Mucosa of descending colon (tissue), 3 donors: ENCODE data around the gene ARHGDIG. TPM values are rescaled to one million over a fixed set of nuclear protein-coding genes. Genes with fewer than 3 reads are reported as not detected.

ENCODE experiments used
- ATAC-seq: fragments of 200-7000 bp; cut with Tn5 transposase; one replicate; pipeline ENCODE4 v1.9.1; 2020; ENCODE audit warnings: mild to moderate bottlenecking, moderate library complexity
- DNase-seq, 3 donors: peaks; one replicate each; pipeline ENCODE4 v3.0.0-alpha.2; 2020
- H3K36me3 ChIP-seq: fragments of 200-600 bp; one replicate; pipeline ENCODE4 v1.8.0; 2021; ENCODE audit warnings: low read depth, mild to moderate bottlenecking
- H3K4me1 ChIP-seq: fragments of 200-600 bp; one replicate; pipeline ENCODE4 v1.8.0; 2021; ENCODE audit warnings: low read depth, mild to moderate bottlenecking
- H3K4me3 ChIP-seq: fragments of 200-600 bp; one replicate; pipeline ENCODE4 v1.8.0; 2021; ENCODE audit warnings: mild to moderate bottlenecking
- H3K9me3 ChIP-seq: fragments of 200-600 bp; one replicate; pipeline ENCODE4 v1.8.0; 2021; ENCODE audit warnings: mild to moderate bottlenecking
- intact Hi-C, 2 donors: fragments of 100-400 bp; cut with DNase I in 1 of 2; cut with micrococcal nuclease in 1 of 2; formaldehyde crosslinking; loops; one replicate each; pipeline versions ENCODE4 v1.11.0 to v1.11.1; 2022; cut with DNase I, micrococcal nuclease
- total RNA-seq, 3 donors: library from RNA; stranded (reverse); fragmentation: NEBNext Ultra II Directional in 2 of 3; extraction: Animal tissue kit (Norgen Biotek cat#: 25700) in 2 of 3; gene quantifications; one replicate each; pipeline versions ENCODE4 v1.2.1 to v1.2.4, GENCODE V29; 2021 to 2023
- TF ChIP-seq, protein P1 (sequence below): fragments of 200-600 bp; IDR thresholded peaks from one replicate; pipeline ENCODE4 v1.8.0; 2022; ENCODE audit warnings: antibody characterized with exemption, mild to moderate bottlenecking
- donor health status: DM: no; HTN: no; CAD: no; lungs with moderate emphysema.
- donor health status: DM: no; HTN: no; CAD: no.
- donor health status: DM: no; HTN: yes; CAD: no.

ARHGDIG gene
- total RNA-seq, 3 donors from 2014 or later: 1.7 to 6.8 (median 1.9) TPM

DNA sequence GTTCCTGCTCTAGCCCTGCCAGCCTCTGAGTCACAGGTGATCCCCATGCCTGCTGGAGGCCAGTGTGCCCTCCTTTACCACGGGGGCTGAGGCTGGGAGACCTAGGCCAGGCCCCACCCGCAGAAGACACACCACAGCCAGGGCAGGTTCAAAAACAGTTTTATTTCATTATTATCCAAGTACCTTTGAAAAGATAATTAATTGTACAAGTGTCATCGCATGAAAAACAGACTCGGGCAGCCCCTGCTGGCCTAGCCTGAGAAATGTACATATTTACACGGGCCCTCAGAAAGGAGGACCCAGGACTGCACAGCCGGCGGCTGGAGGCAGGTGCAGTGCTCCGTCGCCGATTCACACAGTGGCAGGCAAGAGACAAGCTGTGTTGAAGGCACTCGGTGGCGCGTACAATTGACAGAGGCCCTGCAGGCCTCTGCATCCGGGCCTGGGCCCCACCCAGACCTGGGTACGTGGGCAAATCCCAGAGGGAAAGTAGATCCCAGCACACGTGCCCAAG lies 7.0 kb downstream of the ARHGDIG start:
- DNase-seq (no peak), ATAC-seq (no peak)
- no peaks in the 10 kb centered on the region for H3K36me3 ChIP-seq
- TF ChIP-seq, protein P1, sequence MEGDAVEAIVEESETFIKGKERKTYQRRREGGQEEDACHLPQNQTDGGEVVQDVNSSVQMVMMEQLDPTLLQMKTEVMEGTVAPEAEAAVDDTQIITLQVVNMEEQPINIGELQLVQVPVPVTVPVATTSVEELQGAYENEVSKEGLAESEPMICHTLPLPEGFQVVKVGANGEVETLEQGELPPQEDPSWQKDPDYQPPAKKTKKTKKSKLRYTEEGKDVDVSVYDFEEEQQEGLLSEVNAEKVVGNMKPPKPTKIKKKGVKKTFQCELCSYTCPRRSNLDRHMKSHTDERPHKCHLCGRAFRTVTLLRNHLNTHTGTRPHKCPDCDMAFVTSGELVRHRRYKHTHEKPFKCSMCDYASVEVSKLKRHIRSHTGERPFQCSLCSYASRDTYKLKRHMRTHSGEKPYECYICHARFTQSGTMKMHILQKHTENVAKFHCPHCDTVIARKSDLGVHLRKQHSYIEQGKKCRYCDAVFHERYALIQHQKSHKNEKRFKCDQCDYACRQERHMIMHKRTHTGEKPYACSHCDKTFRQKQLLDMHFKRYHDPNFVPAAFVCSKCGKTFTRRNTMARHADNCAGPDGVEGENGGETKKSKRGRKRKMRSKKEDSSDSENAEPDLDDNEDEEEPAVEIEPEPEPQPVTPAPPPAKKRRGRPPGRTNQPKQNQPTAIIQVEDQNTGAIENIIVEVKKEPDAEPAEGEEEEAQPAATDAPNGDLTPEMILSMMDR: no peak
- intact Hi-C loops: no loop called here
- no peak overlapping the region for H3K4me3 ChIP-seq
- H3K4me1 ChIP-seq: no peaks in the 10 kb centered on the region
- H3K9me3 ChIP-seq: no peaks in the 10 kb centered on the region

DNA sequence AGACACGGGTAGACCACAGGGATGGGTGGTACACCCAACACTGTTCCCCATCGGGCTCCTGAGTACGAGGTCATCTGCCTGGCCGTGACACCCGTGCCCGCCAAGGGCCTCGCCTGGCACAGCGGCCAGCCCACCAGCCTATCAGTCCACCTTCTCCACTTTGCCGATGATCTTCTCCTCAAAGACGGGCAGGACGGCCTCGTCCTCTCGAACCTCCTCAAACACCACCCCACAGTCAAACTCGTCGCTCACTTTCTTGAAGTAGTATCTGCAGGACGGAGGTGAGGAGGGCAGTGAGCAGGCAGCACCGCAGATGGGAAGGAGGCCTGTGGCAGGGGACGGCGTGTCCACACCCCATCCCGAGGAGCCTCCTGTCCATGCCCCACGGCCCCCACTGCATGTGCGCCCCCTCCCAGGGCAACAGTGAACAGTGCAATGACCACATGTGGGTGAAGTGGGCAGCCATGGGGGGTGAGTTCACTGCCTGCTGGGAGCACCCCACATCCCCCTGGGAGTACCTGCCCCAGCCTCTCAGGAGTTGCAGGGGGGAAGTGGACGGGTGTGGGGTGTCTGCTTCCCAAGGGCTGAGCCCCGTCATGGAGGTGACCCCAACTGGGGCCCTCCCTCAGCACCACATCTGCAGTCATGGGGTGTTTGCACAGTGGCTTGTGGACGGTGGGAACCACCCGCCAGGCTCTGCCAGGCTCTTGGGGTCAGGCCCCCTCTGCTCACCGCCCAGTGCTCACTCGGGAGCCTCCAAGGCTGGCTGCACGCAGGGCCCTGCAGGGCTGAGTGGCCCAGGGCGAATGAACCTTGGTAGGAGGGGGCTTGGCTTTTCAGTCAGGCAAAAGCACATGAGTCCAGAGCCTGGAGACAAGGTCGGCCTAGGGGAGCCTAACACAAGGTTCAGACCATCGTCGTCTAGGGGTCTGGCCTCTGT lies 7.9 kb downstream of the ARHGDIG start:
- TF ChIP-seq, protein P1: no peak
- intact Hi-C loops: no loop called here
- no peaks in the 10 kb centered on the region for H3K36me3 ChIP-seq
- H3K9me3 ChIP-seq: no peaks in the 10 kb centered on the region
- DNase-seq (no peak), ATAC-seq (no peak)
- no peaks in the 10 kb centered on the region for H3K4me1 ChIP-seq
- H3K4me3 ChIP-seq: no peak overlapping the region

DNA sequence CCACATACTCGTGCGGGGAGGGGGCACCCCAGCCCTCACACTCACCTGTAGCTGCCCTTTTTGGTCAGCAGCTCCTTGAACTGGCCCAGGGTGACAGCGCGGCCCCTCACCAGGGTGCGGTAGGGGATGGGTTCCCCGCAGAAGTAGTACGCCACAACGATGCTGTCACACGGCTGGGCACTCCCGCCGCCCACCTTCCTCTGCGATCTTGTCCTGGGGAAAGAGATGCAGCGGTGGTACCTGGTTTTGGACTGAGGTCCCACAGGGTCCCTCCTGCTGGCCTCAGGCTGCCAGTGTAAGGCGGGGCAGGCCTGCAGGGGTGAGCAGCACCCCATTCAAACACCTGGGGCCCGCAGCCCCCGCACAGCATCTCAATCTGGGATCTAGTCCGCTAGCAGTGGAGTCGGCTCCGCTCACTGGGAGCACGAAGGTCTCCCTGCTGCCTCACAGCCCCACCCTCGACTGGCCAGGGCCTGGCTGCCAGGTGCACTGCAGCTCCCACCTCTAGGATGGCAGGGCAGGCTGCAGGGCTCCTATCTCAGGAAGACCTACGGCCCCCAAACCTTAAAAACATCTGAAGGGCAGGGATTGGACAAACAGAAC lies 9.1 kb downstream of the ARHGDIG start:
- TF ChIP-seq, protein P1: no peak
- no peak for DNase-seq
- intact Hi-C loops: no loop called here
- Histone ChIP-seq H3K9me3 (no peaks in the 10 kb centered on the region), H3K36me3 (no peaks in the 10 kb centered on the region), H3K4me1 (no peaks in the 10 kb centered on the region), H3K4me3 (no peak overlapping the region)
- ATAC-seq: no peak

DNA sequence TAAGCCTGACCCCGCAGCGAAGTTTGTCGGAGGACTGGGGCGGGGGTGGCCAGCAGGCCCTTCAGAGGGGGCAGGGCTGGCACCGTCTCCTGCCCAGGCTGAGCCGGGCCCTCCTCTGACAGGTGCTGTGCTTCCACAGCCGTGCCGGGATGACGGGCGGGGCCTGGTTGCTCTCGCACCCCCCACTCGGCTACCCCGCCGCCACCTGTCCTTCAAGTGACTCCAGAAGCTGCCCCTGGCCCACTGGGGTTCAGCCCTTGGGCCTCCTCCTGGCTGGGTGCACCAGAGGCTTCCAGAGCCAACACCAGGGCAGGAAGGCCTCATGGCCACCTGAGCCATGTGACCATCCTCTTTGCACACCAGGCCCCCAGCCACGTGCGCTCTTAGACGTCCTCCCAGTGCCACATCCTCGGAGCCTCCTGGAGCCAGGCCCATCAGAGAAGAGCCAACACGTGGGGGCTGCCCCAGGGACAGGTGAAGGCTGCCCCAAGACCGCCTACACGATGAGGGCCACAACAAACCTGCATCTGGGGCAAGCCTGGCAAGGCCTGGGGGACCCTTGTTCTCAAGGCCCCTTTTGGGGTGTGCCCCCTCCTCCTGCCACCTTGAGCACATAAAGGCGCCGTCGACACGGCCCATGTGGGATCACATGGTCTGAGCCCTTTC lies 9.8 kb downstream of the ARHGDIG start:
- ATAC-seq: no peak
- DNase-seq: no peak
- Histone ChIP-seq H3K4me1 (no peaks in the 10 kb centered on the region), H3K9me3 (no peaks in the 10 kb centered on the region), H3K4me3 (no peak overlapping the region), H3K36me3 (no peaks in the 10 kb centered on the region)
- intact Hi-C loops: no loop called here
- TF ChIP-seq, protein P1: no peak

DNA sequence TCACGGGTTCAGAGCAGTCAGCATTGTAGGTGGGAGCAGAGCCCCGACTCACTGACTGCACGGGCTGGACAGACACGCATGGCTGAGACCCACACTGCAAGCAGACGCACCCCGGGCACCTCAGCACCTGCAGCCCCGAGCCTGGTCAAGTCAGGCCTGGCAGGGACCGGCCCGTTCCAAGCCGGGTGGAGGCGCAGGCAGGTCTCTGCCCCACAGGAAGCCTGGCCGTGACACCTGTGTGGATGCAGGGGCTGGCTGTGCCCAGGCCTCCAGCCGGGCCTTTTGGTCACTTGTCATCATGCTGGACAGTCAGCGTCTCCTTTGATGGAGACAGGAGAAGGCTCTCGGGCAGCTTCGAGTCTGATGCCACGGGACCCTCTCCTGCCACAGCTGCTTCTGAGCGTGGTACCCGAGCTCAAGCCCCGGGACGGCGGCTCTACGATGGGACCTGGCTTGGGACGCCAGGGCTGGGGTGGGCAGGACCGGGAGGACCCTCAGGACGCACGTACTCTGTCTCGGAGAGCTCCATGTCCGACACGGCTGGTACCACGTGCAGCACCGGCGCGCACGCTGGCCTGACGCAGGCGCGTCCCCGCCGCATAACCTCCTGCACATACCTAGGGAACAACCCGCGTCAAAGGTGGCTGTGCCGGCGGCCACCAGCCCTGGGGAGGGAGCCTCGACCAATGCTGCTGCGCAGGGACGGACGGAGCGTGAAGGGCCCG lies 10.5 kb downstream of the ARHGDIG start:
- intact Hi-C loops: no loop called here
- no peaks in the 10 kb centered on the region for H3K36me3 ChIP-seq
- H3K4me3 ChIP-seq: no peak overlapping the region
- DNase-seq (no peak), ATAC-seq (no peak)
- TF ChIP-seq, protein P1: no peak
- H3K9me3 ChIP-seq: no peaks in the 10 kb centered on the region
- no peaks in the 10 kb centered on the region for H3K4me1 ChIP-seq
